Transverse colon (tissue), 4 donors: ENCODE data around the gene FBN2. TPM values are rescaled to one million over a fixed set of nuclear protein-coding genes. Genes with fewer than 3 reads are reported as not detected.

Source experiments
- DNase-seq: peaks from one replicate; pipeline ENCODE4 v3.0.0-alpha.2; 2019
- H3K27ac ChIP-seq, 4 donors: fragments of 200-600 bp; sonication (generic); 2 replicates each; pipeline ENCODE4 v1.5.1; 2016 to 2018; ENCODE audit warnings: inconsistent platforms in 4 of 4
- H3K27me3 ChIP-seq: fragments of 200-600 bp; sonication (generic); 2 replicates; pipeline ENCODE4 v1.5.1; 2017; ENCODE audit warnings: inconsistent platforms
- H3K36me3 ChIP-seq, 4 donors: fragments of 200-600 bp; sonication (generic); 2 replicates each; pipeline ENCODE4 v1.5.1; 2017 to 2019; ENCODE audit warnings: inconsistent platforms in 4 of 4
- H3K4me1 ChIP-seq, 4 donors: fragments of 200-600 bp; sonication (generic); 2 replicates each; pipeline ENCODE4 v1.5.1; 2017 to 2020; ENCODE audit warnings: inconsistent platforms in 4 of 4
- H3K4me3 ChIP-seq, 4 donors: fragments of 200-600 bp; sonication (generic); 1 replicate in 1 of 4; 2 replicates in 3 of 4; pipeline versions ENCODE4 v1.5.1 to v1.6.1; 2017 to 2019; ENCODE audit warnings: inconsistent platforms in 4 of 4
- H3K9me3 ChIP-seq, 2 donors: fragments of 200-600 bp; sonication (generic); 2 replicates each; pipeline ENCODE4 v1.5.1; 2017 to 2019; ENCODE audit warnings: inconsistent platforms in 2 of 2
- EP300 ChIP-seq: sonication (generic); formaldehyde crosslinking; IDR thresholded peaks from one replicate; pipeline ENCODE4 v1.6.1; 2017; ENCODE audit warnings: antibody characterized with exemption, low read depth
- POLR2A ChIP-seq: fragments of 450-650 bp; IDR thresholded peaks from one replicate; pipeline ENCODE4 v1.6.1; 2016; ENCODE audit warnings: antibody characterized with exemption, mild to moderate bottlenecking, moderate library complexity
- POLR2AphosphoS5 ChIP-seq, 3 donors: sonication (generic); formaldehyde crosslinking; IDR thresholded peaks; one replicate each; pipeline ENCODE4 v1.6.1; 2016; ENCODE audit warnings: antibody characterized with exemption in 3 of 3
- WGBS, 2 donors: methylation state at CpG; one replicate each; pipeline ENCODE4 v1.1.5; 2018; ENCODE audit warnings: low coverage in 1 of 2; 5-methylcytosine and 5-hydroxymethylcytosine counted together
- in situ Hi-C, 4 donors: fragments of 200-750 bp; cut with MboI; loops; one replicate each; pipeline versions ENCODE4 v1.15.0 to v1.15.1; 2017; ENCODE audit warnings: low sequenced_read_pairs in 3 of 4, low pct_ligation_motif_present in 1 of 4, low pct_unique_long_range_greater_than_20kb in 1 of 4
- intact Hi-C: fragments of 100-400 bp; cut with DNase I; formaldehyde crosslinking; loops from one replicate; pipeline ENCODE4 v1.15.1; 2023; ENCODE audit warnings: low total_unique reads
- total RNA-seq, 4 donors: library from RNA; depleted of rRNA; stranded (reverse); fragments of >200 nt; gene quantifications; one replicate each; pipeline ENCODE4 v1.1.0, GENCODE V29; 2016
- TF ChIP-seq, protein P1 (sequence below), 5 experiments: fragments of 200-600 bp in 3 of 5; fragments of 450-650 bp in 2 of 5; sonication (generic) in 3 of 5; IDR thresholded peaks; 1 replicate in 2 of 5; 2 replicates in 3 of 5; pipeline ENCODE4 v1.5.1; 2016 to 2017; ENCODE audit warnings: antibody characterized with exemption in 5 of 5, inconsistent platforms in 3 of 5, mild to moderate bottlenecking in 2 of 5, moderate library complexity in 1 of 5

The FBN2 gene
- total RNA-seq, 4 donors from 2014 or later: 0.79 to 16.1 (median 2.6) TPM

DNA sequence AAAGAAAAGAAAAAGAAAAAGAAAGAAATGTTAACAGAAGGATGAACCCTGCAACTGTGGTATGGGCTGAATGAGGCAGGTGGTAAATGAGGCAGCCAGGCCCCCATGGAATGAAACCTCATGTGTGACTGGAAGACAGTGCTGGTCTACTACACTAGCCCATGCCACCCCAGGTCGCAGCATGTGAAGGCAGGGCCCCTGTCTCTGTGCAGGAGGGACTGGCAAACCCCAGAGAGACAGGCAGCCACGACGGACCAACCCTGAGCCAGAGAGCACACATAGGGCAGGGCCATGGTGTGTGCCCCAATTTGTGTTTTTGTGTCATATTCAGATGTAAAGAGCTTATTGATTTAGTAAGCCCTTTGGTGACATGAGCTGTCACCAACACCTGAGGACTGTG lies 198.5 kb downstream of the FBN2 start:
- WGBS, 2 donors: 79 to 100% methylated on average over 2 to 3 of the region's 3 CpGs
- H3K27me3 ChIP-seq: no peaks in the 10 kb centered on the region
- H3K27ac ChIP-seq: no peak overlapping the region
- DNase-seq: no peak
- intact Hi-C loops (no loop called here), in situ Hi-C loops (no loop called here)
- H3K4me1 ChIP-seq: no peaks in the 10 kb centered on the region
- TF ChIP-seq POLR2AphosphoS5 (IDR thresholded peaks at IDR 0.05) (no peak), POLR2A (no peak), EP300 (no peak)
- TF ChIP-seq, protein P1, sequence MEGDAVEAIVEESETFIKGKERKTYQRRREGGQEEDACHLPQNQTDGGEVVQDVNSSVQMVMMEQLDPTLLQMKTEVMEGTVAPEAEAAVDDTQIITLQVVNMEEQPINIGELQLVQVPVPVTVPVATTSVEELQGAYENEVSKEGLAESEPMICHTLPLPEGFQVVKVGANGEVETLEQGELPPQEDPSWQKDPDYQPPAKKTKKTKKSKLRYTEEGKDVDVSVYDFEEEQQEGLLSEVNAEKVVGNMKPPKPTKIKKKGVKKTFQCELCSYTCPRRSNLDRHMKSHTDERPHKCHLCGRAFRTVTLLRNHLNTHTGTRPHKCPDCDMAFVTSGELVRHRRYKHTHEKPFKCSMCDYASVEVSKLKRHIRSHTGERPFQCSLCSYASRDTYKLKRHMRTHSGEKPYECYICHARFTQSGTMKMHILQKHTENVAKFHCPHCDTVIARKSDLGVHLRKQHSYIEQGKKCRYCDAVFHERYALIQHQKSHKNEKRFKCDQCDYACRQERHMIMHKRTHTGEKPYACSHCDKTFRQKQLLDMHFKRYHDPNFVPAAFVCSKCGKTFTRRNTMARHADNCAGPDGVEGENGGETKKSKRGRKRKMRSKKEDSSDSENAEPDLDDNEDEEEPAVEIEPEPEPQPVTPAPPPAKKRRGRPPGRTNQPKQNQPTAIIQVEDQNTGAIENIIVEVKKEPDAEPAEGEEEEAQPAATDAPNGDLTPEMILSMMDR (IDR thresholded peaks at IDR 0.05): no peak
- no peak overlapping the region for H3K4me3 ChIP-seq
- H3K9me3 ChIP-seq: no peaks in the 10 kb centered on the region
- H3K36me3 ChIP-seq: no peaks in the 10 kb centered on the region

DNA sequence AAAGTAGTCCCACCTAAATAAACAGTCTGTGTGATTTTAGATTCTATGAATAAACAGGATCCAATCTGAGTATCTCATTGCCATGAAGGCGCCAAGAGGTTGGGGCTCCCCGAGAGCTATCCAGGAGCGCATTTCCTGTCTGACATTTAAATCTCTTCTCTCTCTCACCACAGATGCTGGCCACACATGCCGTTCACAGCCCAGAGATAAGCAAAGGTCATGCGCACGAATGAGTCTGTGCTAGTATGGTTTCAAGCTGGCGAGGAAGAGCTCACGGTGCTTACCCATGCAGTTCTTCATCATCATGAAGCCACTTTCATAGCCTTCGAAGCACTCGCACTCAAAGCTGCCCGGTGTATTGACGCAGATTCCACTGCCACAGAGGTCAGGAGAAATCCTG lies 199.4 kb downstream of the FBN2 start:
- H3K9me3 ChIP-seq: no peaks in the 10 kb centered on the region
- 91 to 92% methylated on average over 10 to 12 of the region's 12 CpGs for WGBS, 2 donors
- H3K4me1 ChIP-seq: no peaks in the 10 kb centered on the region
- TF ChIP-seq POLR2AphosphoS5 (IDR thresholded peaks at IDR 0.05) (no peak), POLR2A (no peak), EP300 (no peak)
- TF ChIP-seq, protein P1 (IDR thresholded peaks at IDR 0.05): no peak
- no peak for DNase-seq
- in situ Hi-C loops (no loop called here), intact Hi-C loops (no loop called here)
- no peaks in the 10 kb centered on the region for H3K36me3 ChIP-seq
- H3K27me3 ChIP-seq: no peaks in the 10 kb centered on the region
- H3K27ac ChIP-seq: no peak overlapping the region
- H3K4me3 ChIP-seq: no peak overlapping the region

DNA sequence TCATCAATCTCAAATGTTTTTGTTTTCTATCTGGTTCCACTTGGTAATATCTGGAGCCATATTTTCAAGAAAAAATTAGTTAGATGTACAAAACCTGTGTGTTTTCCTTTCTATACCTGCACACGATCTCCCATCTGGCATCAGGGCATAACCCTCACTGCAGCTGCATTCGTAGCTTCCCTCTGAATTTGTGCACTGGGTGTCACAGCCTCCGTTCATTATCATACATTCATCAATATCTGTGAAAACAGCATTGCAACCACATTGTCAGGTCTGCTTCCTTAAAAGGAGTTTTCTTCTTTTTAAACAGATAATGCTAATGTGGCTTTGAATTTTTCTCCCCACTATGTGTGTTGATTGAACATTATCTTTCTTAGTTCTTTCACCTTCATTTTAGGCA lies 202.7 kb downstream of the FBN2 start:
- Histone ChIP-seq H3K27me3 (no peaks in the 10 kb centered on the region), H3K4me3 (no peak overlapping the region), H3K27ac (no peak overlapping the region), H3K36me3 (no peaks in the 10 kb centered on the region), H3K4me1 (no peaks in the 10 kb centered on the region), H3K9me3 (no peaks in the 10 kb centered on the region)
- in situ Hi-C loops (no loop called here), intact Hi-C loops (no loop called here)
- TF ChIP-seq EP300 (no peak), POLR2A (no peak), POLR2AphosphoS5 (IDR thresholded peaks at IDR 0.05) (no peak)
- TF ChIP-seq, protein P1 (IDR thresholded peaks at IDR 0.05): no peak
- DNase-seq: no peak
- WGBS, 2 donors: 77 to 87% methylated on average over 3 of the region's 3 CpGs

DNA sequence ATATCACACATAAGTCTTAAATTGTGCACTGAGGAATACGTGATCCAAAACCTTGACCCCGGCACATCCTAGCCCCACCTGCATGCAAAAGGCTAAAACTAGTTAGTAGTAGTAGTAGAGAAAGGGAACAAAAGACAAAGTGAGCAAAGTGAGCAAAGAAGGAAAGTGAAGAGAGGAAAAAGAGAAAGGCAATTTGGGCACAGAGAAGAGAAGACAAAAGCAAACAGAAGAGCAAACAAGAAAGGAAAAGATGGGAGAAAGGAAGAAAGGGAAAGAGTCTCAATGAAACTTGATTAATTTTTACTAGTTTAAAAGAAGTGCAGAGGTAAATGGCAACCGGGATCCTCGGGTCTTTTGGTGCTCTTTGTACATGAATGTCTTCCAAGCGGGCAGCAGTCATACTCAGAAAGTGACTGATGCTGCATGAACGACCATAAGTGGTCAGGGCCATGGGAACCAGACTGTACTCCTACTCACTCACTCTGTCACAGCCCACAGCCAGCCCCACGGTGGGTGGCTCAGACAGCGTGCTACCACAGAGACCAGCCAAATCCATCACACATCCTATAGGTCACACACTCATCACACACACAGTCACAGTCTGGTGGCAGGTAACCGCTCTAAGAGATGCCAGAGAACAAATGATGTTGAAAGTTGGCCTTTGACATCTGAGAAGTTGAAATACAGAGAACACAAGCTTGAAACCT lies 203.9 kb downstream of the FBN2 start:
- WGBS, 2 donors: 81 to 91% methylated on average over 4 to 9 of the region's 9 CpGs
- no peaks in the 10 kb centered on the region for H3K9me3 ChIP-seq
- intact Hi-C loops: loop anchor here (5.0 kb wide), 1 partner anchor 498 kb away; no protein-coding TSS in a partner anchor
- H3K27ac ChIP-seq: no peak overlapping the region
- no peak for TF ChIP-seq EP300
- TF ChIP-seq, protein P1 (IDR thresholded peaks at IDR 0.05): no peak
- DNase-seq: no peak
- no peaks in the 10 kb centered on the region for H3K4me1 ChIP-seq
- in situ Hi-C loops: no loop called here
- no peaks in the 10 kb centered on the region for H3K27me3 ChIP-seq
- H3K36me3 ChIP-seq: no peaks in the 10 kb centered on the region
- H3K4me3 ChIP-seq: no peak overlapping the region
